ENCODE measurements around the gene LOXL3. TPM values are rescaled to one million over a fixed set of nuclear protein-coding genes. Genes with fewer than 3 reads are reported as not detected.

The LOXL3 gene
- total and polyA plus RNA-seq, 4 donors: 2.9 to 11.1 (median 6.6) TPM

- no peak overlapping the region for H3K27ac ChIP-seq (ENCODE audit: low read depth in 1 of 2, low read length in 1 of 2)
- DNase-seq (no peak), ATAC-seq (ENCODE audit: insufficient read depth, low FRiP score) (no peak)
- H3K9ac ChIP-seq (ENCODE audit: insufficient read depth in 1 of 2, low read length in 2 of 2): no peak overlapping the region
- no peaks in the 10 kb centered on the region for H3K36me3 ChIP-seq (ENCODE audit: control insufficient read depth in 4 of 4, insufficient read depth in 4 of 4, low read length in 4 of 4)
- peaks cover 0 to 16% (median 13%) of the 10 kb centered on the region in 3 donors for H3K27me3 ChIP-seq (ENCODE audit: control insufficient read depth in 3 of 3, insufficient read depth in 3 of 3, low read length in 2 of 3)
- no peaks in the 10 kb centered on the region for H3K9me3 ChIP-seq (ENCODE audit: control insufficient read depth in 4 of 4, insufficient read depth in 3 of 4, low read length in 3 of 4)
- H3K4me1 ChIP-seq (ENCODE audit: control insufficient read depth in 5 of 5, insufficient read depth in 5 of 5, low read length in 5 of 5): no peaks in the 10 kb centered on the region
- TF ChIP-seq CTCF (IDR thresholded peaks at IDR 0.05; ENCODE audit: control extremely low read depth, extremely low read depth): no peak
- no peak overlapping the region for H3K4me3 ChIP-seq
- 65 to 86% methylated on average over 1 of the region's 1 CpG for WGBS, 2 donors
Observed at GRCh38 chr2:74597410-74597809, 43.7 kb upstream of the LOXL3 start.

- peaks cover 0 to 15% (median 7%) of the 10 kb centered on the region in 3 donors for H3K27me3 ChIP-seq (ENCODE audit: control insufficient read depth in 3 of 3, insufficient read depth in 3 of 3, low read length in 2 of 3)
- TF ChIP-seq CTCF (IDR thresholded peaks at IDR 0.05; ENCODE audit: control extremely low read depth, extremely low read depth): no peak
- no peaks in the 10 kb centered on the region for H3K4me1 ChIP-seq (ENCODE audit: control insufficient read depth in 5 of 5, insufficient read depth in 5 of 5, low read length in 5 of 5)
- ATAC-seq (ENCODE audit: insufficient read depth, low FRiP score): no peak
- H3K4me3 ChIP-seq: no peak overlapping the region
- H3K36me3 ChIP-seq (ENCODE audit: control insufficient read depth in 4 of 4, insufficient read depth in 4 of 4, low read length in 4 of 4): no peaks in the 10 kb centered on the region
- WGBS, 2 donors: 63 to 79% methylated on average over 1 of the region's 1 CpG
- no peak overlapping the region for H3K27ac ChIP-seq (ENCODE audit: low read depth in 1 of 2, low read length in 1 of 2)
- H3K9ac ChIP-seq (ENCODE audit: insufficient read depth in 1 of 2, low read length in 2 of 2): no peak overlapping the region
- H3K9me3 ChIP-seq (ENCODE audit: control insufficient read depth in 4 of 4, insufficient read depth in 3 of 4, low read length in 3 of 4): no peaks in the 10 kb centered on the region
- no peak for DNase-seq
Observed at GRCh38 chr2:74596584-74596983, 42.8 kb upstream of the LOXL3 start.

GRCh38 chr2:74593826-74594772 lies 40.4 kb upstream of the LOXL3 start:
- 81 to 88% methylated on average over 4 of the region's 4 CpGs for WGBS, 2 donors
- H3K9me3 ChIP-seq (ENCODE audit: control insufficient read depth in 4 of 4, insufficient read depth in 3 of 4, low read length in 3 of 4): no peaks in the 10 kb centered on the region
- H3K36me3 ChIP-seq (ENCODE audit: control insufficient read depth in 4 of 4, insufficient read depth in 4 of 4, low read length in 4 of 4): no peaks in the 10 kb centered on the region
- TF ChIP-seq CTCF (IDR thresholded peaks at IDR 0.05; ENCODE audit: control extremely low read depth, extremely low read depth): no peak
- no peak overlapping the region for H3K4me3 ChIP-seq
- H3K9ac ChIP-seq (ENCODE audit: insufficient read depth in 1 of 2, low read length in 2 of 2): no peak overlapping the region
- H3K4me1 ChIP-seq (ENCODE audit: control insufficient read depth in 5 of 5, insufficient read depth in 5 of 5, low read length in 5 of 5): no peaks in the 10 kb centered on the region
- DNase-seq: no peak
- H3K27me3 ChIP-seq (ENCODE audit: control insufficient read depth in 3 of 3, insufficient read depth in 3 of 3, low read length in 2 of 3): peaks cover 0 to 13% (median 9%) of the 10 kb centered on the region in 3 donors
- H3K27ac ChIP-seq (ENCODE audit: low read depth in 1 of 2, low read length in 1 of 2): no peak overlapping the region
- no peak for ATAC-seq (ENCODE audit: insufficient read depth, low FRiP score)
